Left ventricle myocardium inferior (tissue), 1 donor: ENCODE results near the gene PKIB. TPM values are rescaled to one million over a fixed set of nuclear protein-coding genes. Genes with fewer than 3 reads are reported as not detected.

Source experiments
- DNase-seq: peaks from one replicate; pipeline ENCODE4 v3.0.0-alpha.2; 2020
- H3K27ac ChIP-seq: fragments of 200-600 bp; replicated peaks from 2 replicates; pipeline ENCODE4 v1.8.0; 2021
- H3K27me3 ChIP-seq: fragments of 200-600 bp; 2 replicates; pipeline ENCODE4 v1.8.0; 2021; ENCODE audit warnings: low read depth
- H3K36me3 ChIP-seq: fragments of 200-600 bp; 2 replicates; pipeline ENCODE4 v1.8.0; 2021
- H3K4me1 ChIP-seq: fragments of 200-600 bp; 2 replicates; pipeline ENCODE4 v1.8.0; 2021
- H3K4me3 ChIP-seq: fragments of 200-600 bp; 2 replicates; pipeline ENCODE4 v1.8.0; 2021; ENCODE audit warnings: mild to moderate bottlenecking, moderate library complexity
- H3K9me3 ChIP-seq: fragments of 200-600 bp; replicated peaks from 2 replicates; pipeline ENCODE4 v1.8.0; 2021
- intact Hi-C: fragments of 100-400 bp; cut with micrococcal nuclease; formaldehyde crosslinking; loops from one replicate; pipeline ENCODE4 v1.11.0; 2022
- total RNA-seq: library from RNA; stranded (reverse); fragmentation: NEBNext Ultra II Directional; extraction: Animal tissue kit (Norgen Biotek cat#: 25700); gene quantifications from one replicate; pipeline ENCODE4 v1.2.1, GENCODE V29; 2021
- TF ChIP-seq, protein P1 (sequence below): fragments of 200-600 bp; IDR thresholded peaks from 2 replicates; pipeline ENCODE4 v1.8.0; 2021; ENCODE audit warnings: antibody characterized with exemption, mild to moderate bottlenecking, borderline replicate concordance
- donor health status: DM: no; HTN: yes; CAD: no; lungs with severe emphysema.

PKIB gene
- total RNA-seq, 1 donor from 2014 or later = 0.30 TPM

DNA sequence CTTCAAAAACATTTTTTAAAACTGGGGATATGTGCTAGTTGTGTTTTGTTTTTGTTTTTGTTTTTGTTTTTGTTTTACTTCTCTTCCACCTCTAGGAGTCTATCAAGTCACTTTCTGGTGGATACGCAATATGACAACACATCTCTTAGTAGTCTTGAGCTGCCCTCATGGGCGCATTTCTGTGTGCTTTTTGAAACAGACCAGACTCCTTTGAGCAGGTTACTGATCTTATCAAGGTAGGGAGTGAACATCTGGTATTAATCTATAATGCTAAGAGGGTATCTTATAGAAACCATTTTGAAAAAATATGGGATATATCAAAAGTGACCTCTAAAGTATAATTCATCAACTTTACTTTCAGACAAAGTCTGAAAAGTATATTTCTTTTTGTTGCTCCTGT is 56.2 kb downstream of the PKIB start:
- DNase-seq = no peak
- intact Hi-C loops = no loop called here
- H3K27ac ChIP-seq = no peak overlapping the region
- TF ChIP-seq, protein P1, sequence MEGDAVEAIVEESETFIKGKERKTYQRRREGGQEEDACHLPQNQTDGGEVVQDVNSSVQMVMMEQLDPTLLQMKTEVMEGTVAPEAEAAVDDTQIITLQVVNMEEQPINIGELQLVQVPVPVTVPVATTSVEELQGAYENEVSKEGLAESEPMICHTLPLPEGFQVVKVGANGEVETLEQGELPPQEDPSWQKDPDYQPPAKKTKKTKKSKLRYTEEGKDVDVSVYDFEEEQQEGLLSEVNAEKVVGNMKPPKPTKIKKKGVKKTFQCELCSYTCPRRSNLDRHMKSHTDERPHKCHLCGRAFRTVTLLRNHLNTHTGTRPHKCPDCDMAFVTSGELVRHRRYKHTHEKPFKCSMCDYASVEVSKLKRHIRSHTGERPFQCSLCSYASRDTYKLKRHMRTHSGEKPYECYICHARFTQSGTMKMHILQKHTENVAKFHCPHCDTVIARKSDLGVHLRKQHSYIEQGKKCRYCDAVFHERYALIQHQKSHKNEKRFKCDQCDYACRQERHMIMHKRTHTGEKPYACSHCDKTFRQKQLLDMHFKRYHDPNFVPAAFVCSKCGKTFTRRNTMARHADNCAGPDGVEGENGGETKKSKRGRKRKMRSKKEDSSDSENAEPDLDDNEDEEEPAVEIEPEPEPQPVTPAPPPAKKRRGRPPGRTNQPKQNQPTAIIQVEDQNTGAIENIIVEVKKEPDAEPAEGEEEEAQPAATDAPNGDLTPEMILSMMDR = no peak
- H3K9me3 ChIP-seq = no peaks in the 10 kb centered on the region
- H3K27me3 ChIP-seq = no peaks in the 10 kb centered on the region
- H3K4me1 ChIP-seq = no peaks in the 10 kb centered on the region
- no peak overlapping the region for H3K4me3 ChIP-seq
- H3K36me3 ChIP-seq = no peaks in the 10 kb centered on the region

DNA sequence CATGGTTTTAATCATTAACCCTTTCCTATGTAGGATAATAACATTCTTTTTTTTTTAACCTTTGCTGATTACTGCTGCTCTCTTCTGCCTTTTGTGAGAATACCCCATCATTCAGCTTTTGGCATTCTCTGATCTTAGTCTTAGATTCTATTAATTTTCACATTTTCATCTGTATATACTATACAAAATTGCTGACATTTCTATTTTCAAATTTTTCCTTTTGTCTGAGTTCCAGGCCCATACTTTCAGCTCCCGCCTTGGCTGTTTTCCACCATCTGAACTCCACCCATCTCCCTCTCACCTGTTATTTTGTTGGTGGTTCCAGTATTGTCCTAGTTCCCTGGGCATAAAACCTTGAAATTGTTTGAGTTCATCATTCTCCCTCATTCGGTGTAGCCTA is 59.2 kb downstream of the PKIB start:
- Histone ChIP-seq H3K4me3 (no peak overlapping the region), H3K36me3 (no peaks in the 10 kb centered on the region), H3K4me1 (no peaks in the 10 kb centered on the region), H3K9me3 (no peaks in the 10 kb centered on the region), H3K27ac (no peak overlapping the region), H3K27me3 (no peaks in the 10 kb centered on the region)
- TF ChIP-seq, protein P1 = no peak
- no peak for DNase-seq
- intact Hi-C loops = no loop called here

DNA sequence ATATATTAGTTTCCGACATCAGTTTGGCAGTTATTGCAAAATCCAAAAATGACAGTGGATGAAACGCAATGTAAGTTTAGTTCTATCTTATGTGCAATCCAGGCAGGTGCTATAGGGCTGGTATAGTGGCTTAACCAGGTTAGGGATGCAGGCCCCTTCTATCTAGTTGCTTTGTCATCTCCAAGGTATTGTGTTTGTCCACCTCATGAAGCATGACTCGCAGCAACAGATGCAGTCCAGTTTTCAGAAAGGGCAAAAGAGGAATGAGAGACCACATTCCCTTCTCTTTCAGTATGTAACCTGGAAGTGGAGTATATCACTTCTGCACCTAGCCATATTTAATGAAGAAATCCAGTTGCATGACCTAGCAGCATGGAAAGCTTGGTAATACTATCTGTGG is 59.7 kb downstream of the PKIB start:
- Histone ChIP-seq H3K27ac (no peak overlapping the region), H3K36me3 (no peaks in the 10 kb centered on the region), H3K9me3 (no peaks in the 10 kb centered on the region), H3K27me3 (no peaks in the 10 kb centered on the region), H3K4me3 (no peak overlapping the region), H3K4me1 (no peaks in the 10 kb centered on the region)
- DNase-seq = no peak
- intact Hi-C loops = no loop called here
- TF ChIP-seq, protein P1 = no peak

DNA sequence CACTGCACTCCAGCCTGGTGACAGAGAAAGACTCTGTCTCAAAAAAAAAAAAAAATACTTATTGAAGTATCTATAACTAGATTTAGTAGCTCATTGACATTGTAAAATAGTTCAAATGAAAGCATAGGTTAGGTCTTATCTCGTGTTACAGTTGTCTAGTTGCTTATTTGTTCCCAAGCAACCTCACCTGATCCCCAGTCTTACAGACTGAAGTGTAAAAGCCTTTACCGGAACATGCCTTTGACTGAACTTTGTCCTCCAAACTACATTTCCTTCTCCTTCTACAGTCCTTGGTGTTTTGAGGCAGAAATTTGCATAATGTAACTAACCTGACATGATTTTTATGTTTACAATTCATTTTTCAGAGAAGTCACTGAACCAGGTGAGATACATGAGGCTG is 61.0 kb downstream of the PKIB start:
- intact Hi-C loops = no loop called here
- H3K4me1 ChIP-seq = no peaks in the 10 kb centered on the region
- no peaks in the 10 kb centered on the region for H3K36me3 ChIP-seq
- no peak overlapping the region for H3K27ac ChIP-seq
- TF ChIP-seq, protein P1 = no peak
- H3K4me3 ChIP-seq = no peak overlapping the region
- H3K27me3 ChIP-seq = no peaks in the 10 kb centered on the region
- no peaks in the 10 kb centered on the region for H3K9me3 ChIP-seq
- DNase-seq = no peak

DNA sequence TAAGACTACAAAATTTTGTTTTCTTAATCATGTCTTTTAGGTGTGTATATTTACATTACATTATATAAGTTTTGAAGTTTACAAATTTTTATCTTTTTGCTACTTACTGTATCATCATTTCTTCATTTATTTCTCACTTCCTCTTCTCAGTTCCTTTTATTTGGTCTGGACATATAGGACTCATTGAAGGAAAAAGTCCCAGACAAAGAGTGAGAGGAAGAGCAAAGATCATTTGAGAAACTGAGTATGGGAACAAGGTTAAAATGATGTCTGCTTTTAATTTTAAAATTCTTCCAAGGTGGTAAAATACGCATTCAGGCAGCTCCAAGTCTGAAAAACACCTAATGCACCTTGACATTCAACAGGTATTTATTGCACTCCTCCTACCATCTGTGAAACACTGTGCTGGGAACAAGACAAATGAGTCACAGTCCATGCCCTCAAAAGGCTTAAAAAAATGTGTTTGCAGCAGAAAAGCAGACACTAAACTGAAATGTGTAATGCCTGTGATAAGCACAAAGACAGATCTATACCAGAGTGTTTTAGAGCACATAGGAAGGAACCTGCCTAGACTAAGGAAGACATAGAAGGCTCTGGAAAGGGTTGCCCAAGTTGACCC is 63.2 kb downstream of the PKIB start:
- H3K4me3 ChIP-seq = no peak overlapping the region
- no peaks in the 10 kb centered on the region for H3K27me3 ChIP-seq
- TF ChIP-seq, protein P1 = no peak
- no peak for DNase-seq
- intact Hi-C loops = no loop called here
- H3K4me1 ChIP-seq = no peaks in the 10 kb centered on the region
- no peak overlapping the region for H3K27ac ChIP-seq
- H3K36me3 ChIP-seq = no peaks in the 10 kb centered on the region
- H3K9me3 ChIP-seq = no peaks in the 10 kb centered on the region

DNA sequence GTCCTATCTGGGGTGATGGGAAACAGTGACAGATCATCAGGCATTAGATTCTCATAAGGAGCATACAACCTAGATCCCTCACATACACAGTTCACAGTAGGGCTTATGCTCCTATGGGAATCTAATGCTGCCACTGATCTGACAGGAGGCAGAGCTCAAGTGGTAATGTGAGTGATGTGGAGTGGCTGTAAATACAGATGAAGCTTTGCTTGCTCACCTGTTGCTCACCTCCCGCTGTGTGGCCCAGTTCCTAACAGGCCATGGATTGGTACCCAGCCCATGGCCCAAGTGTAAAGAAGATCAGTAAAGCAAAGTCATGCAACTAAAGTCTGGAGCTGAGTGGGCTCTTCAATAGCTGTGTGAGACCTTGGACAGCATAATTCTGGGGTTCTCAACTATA is 65.9 kb downstream of the PKIB start:
- intact Hi-C loops = no loop called here
- Histone ChIP-seq H3K27me3 (no peaks in the 10 kb centered on the region), H3K27ac (no peak overlapping the region), H3K36me3 (no peaks in the 10 kb centered on the region), H3K4me1 (no peaks in the 10 kb centered on the region), H3K4me3 (no peak overlapping the region), H3K9me3 (no peaks in the 10 kb centered on the region)
- TF ChIP-seq, protein P1 = no peak
- DNase-seq = no peak
